AG09319 (cell line): Measurements from ENCODE around the gene PALD1.

ENCODE experiments used
- DNase-seq: peaks from one replicate; pipeline ENCODE4 v3.0.0-alpha.2; 2010; ENCODE audit warnings: low read depth; ENCODE audit errors: extremely low read depth
- CTCF ChIP-seq: IDR thresholded peaks from 2 replicates; pipeline ENCODE4 v1.5.1; 2011; ENCODE audit warnings: low read depth, mild to moderate bottlenecking, inconsistent platforms, low read length, moderate library complexity

The PALD1 gene

GRCh38 chr10:70571636-70572439, 93.3 kb downstream of the PALD1 start:
- no peak for TF ChIP-seq CTCF
- DNase-seq = no peak

GRCh38 chr10:70573599-70574506, 95.3 kb downstream of the PALD1 start:
- no peak for TF ChIP-seq CTCF
- DNase-seq = no peak

GRCh38 chr10:70575486-70575873, 96.9 kb downstream of the PALD1 start:
- DNase-seq = no peak
- TF ChIP-seq CTCF = no peak

GRCh38 chr10:70575874-70576802, 97.6 kb downstream of the PALD1 start:
- TF ChIP-seq CTCF = no peak

GRCh38 chr10:70576803-70577517, 98.4 kb downstream of the PALD1 start:
- DNase-seq = no peak
- no peak for TF ChIP-seq CTCF

More at GRCh38 chr10:70575874-70576802, 97.6 kb downstream of the PALD1 start:
- no peak for DNase-seq

- no peak for DNase-seq
- no peak for TF ChIP-seq CTCF
Observed at GRCh38 chr10:70578371-70578947, 99.9 kb downstream of the PALD1 start.
